WTC11 (cell line): Measurements from ENCODE around the gene WDR1. TPM values are rescaled to one million over a fixed set of nuclear protein-coding genes. Genes with fewer than 3 reads are reported as not detected.
A peak's percentile ranks its signal among the peaks of the same experiment; 100 is the strongest.

Source experiments
- ATAC-seq: fragments of 200-7000 bp; cut with Tn5 transposase; 2 replicates; pipeline ENCODE4 v1.10.0; 2021; ENCODE audit warnings: mild to moderate bottlenecking, moderate library complexity
- CTCF ChIA-PET: fragments of 300-600 bp; sonication (Branson Sonifier 250); formaldehyde crosslinking; loops from one replicate; lab custom pipeline; 2021; ENCODE audit warnings: antibody characterized with exemption; lab: Charles Lee
- POLR2A ChIA-PET: fragments of 350-600 bp; sonication (Branson Sonifier 250); formaldehyde crosslinking; loops from one replicate; lab custom pipeline; 2021; ENCODE audit warnings: antibody characterized with exemption; lab: Charles Lee
- DNase-seq: peaks from one replicate; pipeline ENCODE4 v3.0.0; 2021; ENCODE audit warnings: low spot score
- H3K27ac Mint-ChIP-seq: 2 replicates; pipeline ENCODE4 v1.8.0; 2021; ENCODE audit warnings: mixed read lengths
- H3K27me3 Mint-ChIP-seq: 2 replicates; pipeline ENCODE4 v1.8.0; 2021; ENCODE audit warnings: low read depth, mild to moderate bottlenecking, moderate library complexity, mixed read lengths
- H3K36me3 Mint-ChIP-seq: 2 replicates; pipeline ENCODE4 v1.8.0; 2021; ENCODE audit warnings: mixed read lengths
- H3K4me1 Mint-ChIP-seq: 2 replicates; pipeline ENCODE4 v1.8.0; 2022; ENCODE audit warnings: mixed read lengths
- H3K4me3 Mint-ChIP-seq: 2 replicates; pipeline ENCODE4 v1.8.0; 2021; ENCODE audit warnings: mild to moderate bottlenecking, moderate library complexity, mixed read lengths
- H3K9me3 Mint-ChIP-seq: 2 replicates; pipeline ENCODE4 v1.8.0; 2021; ENCODE audit warnings: mixed read lengths
- ATF1 ChIP-seq: sonication (generic); formaldehyde crosslinking; IDR thresholded peaks from 2 replicates; pipeline ENCODE4 v1.8.1; 2023; ENCODE audit warnings: mild to moderate bottlenecking, moderate library complexity, missing genetic modification reagents
- CDX4 ChIP-seq: fragments of 250-450 bp; sonication (Bioruptor Pico); IDR thresholded peaks from 2 replicates; pipeline ENCODE4 v1.9.0; 2021; ENCODE audit warnings: moderate library complexity, mild to moderate bottlenecking, inconsistent platforms, borderline replicate concordance
- E2F4 ChIP-seq: sonication (generic); formaldehyde crosslinking; IDR thresholded peaks from 2 replicates; pipeline ENCODE4 v1.8.1; 2022; ENCODE audit warnings: low read depth, mild to moderate bottlenecking, moderate library complexity, missing genetic modification reagents, borderline replicate concordance
- GRHL2 ChIP-seq: fragments of 250-450 bp; sonication (Bioruptor Pico); IDR thresholded peaks from 2 replicates; pipeline ENCODE4 v1.8.0; 2022; ENCODE audit warnings: mild to moderate bottlenecking, moderate library complexity; ENCODE audit not compliant: insufficient replicate concordance, severe bottlenecking
- JAZF1 ChIP-seq: fragments of 250-450 bp; sonication (Bioruptor Pico); IDR thresholded peaks from 2 replicates; pipeline ENCODE4 v1.9.0; 2021; ENCODE audit warnings: moderate library complexity, mild to moderate bottlenecking, inconsistent platforms
- MYBL2 ChIP-seq: sonication (generic); formaldehyde crosslinking; IDR thresholded peaks from 2 replicates; pipeline ENCODE4 v1.8.1; 2023; ENCODE audit warnings: mild to moderate bottlenecking, moderate library complexity, missing genetic modification reagents
- NR1H2 ChIP-seq: sonication (generic); formaldehyde crosslinking; IDR thresholded peaks from 2 replicates; pipeline ENCODE4 v1.9.0; 2021; ENCODE audit warnings: mild to moderate bottlenecking, moderate library complexity, missing genetic modification reagents
- RELA ChIP-seq: sonication (generic); formaldehyde crosslinking; IDR thresholded peaks from 2 replicates; pipeline ENCODE4 v1.8.1; 2022; ENCODE audit warnings: missing genetic modification reagents, mild to moderate bottlenecking, borderline replicate concordance
- USF1 ChIP-seq: sonication (generic); formaldehyde crosslinking; IDR thresholded peaks from 2 replicates; pipeline ENCODE4 v1.8.0; 2022; ENCODE audit warnings: mild to moderate bottlenecking, missing genetic modification reagents
- ZNF121 ChIP-seq: sonication (generic); formaldehyde crosslinking; IDR thresholded peaks from 2 replicates; pipeline ENCODE4 v1.8.0; 2023; ENCODE audit warnings: missing genetic modification reagents
- ZNF263 ChIP-seq: sonication (generic); formaldehyde crosslinking; IDR thresholded peaks from 2 replicates; pipeline ENCODE4 v1.8.1; 2022; ENCODE audit warnings: low read depth, mild to moderate bottlenecking, moderate library complexity, missing genetic modification reagents
- ZNF423 ChIP-seq: fragments of 250-450 bp; sonication (Bioruptor Pico); IDR thresholded peaks from 2 replicates; pipeline ENCODE4 v2.1.2; 2022; ENCODE audit warnings: mild to moderate bottlenecking, moderate library complexity
- ZNF425 ChIP-seq: fragments of 250-450 bp; sonication (Bioruptor Pico); conservative IDR thresholded peaks from 2 replicates; pipeline ENCODE4 v1.9.0; 2021; ENCODE audit warnings: mild to moderate bottlenecking
- total RNA-seq: library from RNA; stranded (reverse); gene quantifications from 3 replicates; pipeline ENCODE4 v1.2.3, GENCODE V29; 2021
- TF ChIP-seq, protein P1 (sequence below): sonication (generic); formaldehyde crosslinking; IDR thresholded peaks from 2 replicates; pipeline ENCODE4 v1.8.0; 2023; ENCODE audit warnings: missing genetic modification reagents, mild to moderate bottlenecking, borderline replicate concordance
- TF ChIP-seq, protein P2 (sequence below): sonication (generic); formaldehyde crosslinking; IDR thresholded peaks from 2 replicates; pipeline ENCODE4 v1.8.1; 2022; ENCODE audit warnings: mild to moderate bottlenecking, moderate library complexity, missing genetic modification reagents
- TF ChIP-seq, protein P3 (sequence below): fragments of 250-450 bp; sonication (Bioruptor Pico); IDR thresholded peaks from 2 replicates; pipeline ENCODE4 v1.8.0; 2021; ENCODE audit warnings: mild to moderate bottlenecking
- TF ChIP-seq, protein P4 (sequence below): sonication (generic); formaldehyde crosslinking; IDR thresholded peaks from 2 replicates; pipeline ENCODE4 v1.8.0; 2023; ENCODE audit warnings: missing genetic modification reagents
- TF ChIP-seq, protein P5 (sequence below): fragments of 250-450 bp; sonication (Bioruptor Pico); IDR thresholded peaks from 2 replicates; pipeline ENCODE4 v1.9.0; 2021; ENCODE audit warnings: mild to moderate bottlenecking

Gene WDR1
- total RNA-seq, 1 experiment from 2014 or later, result 288 TPM

- TF ChIP-seq, protein P1, sequence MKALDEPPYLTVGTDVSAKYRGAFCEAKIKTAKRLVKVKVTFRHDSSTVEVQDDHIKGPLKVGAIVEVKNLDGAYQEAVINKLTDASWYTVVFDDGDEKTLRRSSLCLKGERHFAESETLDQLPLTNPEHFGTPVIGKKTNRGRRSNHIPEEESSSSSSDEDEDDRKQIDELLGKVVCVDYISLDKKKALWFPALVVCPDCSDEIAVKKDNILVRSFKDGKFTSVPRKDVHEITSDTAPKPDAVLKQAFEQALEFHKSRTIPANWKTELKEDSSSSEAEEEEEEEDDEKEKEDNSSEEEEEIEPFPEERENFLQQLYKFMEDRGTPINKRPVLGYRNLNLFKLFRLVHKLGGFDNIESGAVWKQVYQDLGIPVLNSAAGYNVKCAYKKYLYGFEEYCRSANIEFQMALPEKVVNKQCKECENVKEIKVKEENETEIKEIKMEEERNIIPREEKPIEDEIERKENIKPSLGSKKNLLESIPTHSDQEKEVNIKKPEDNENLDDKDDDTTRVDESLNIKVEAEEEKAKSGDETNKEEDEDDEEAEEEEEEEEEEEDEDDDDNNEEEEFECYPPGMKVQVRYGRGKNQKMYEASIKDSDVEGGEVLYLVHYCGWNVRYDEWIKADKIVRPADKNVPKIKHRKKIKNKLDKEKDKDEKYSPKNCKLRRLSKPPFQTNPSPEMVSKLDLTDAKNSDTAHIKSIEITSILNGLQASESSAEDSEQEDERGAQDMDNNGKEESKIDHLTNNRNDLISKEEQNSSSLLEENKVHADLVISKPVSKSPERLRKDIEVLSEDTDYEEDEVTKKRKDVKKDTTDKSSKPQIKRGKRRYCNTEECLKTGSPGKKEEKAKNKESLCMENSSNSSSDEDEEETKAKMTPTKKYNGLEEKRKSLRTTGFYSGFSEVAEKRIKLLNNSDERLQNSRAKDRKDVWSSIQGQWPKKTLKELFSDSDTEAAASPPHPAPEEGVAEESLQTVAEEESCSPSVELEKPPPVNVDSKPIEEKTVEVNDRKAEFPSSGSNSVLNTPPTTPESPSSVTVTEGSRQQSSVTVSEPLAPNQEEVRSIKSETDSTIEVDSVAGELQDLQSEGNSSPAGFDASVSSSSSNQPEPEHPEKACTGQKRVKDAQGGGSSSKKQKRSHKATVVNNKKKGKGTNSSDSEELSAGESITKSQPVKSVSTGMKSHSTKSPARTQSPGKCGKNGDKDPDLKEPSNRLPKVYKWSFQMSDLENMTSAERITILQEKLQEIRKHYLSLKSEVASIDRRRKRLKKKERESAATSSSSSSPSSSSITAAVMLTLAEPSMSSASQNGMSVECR (CRISPR knock-in tag), result no peak
- TF ChIP-seq GRHL2 (CRISPR knock-in tag) (no peak), JAZF1 (CRISPR knock-in tag) (no peak), ATF1 (CRISPR knock-in tag) (no peak), MYBL2 (CRISPR knock-in tag) (no peak), NR1H2 (no peak), ZNF263 (CRISPR knock-in tag) (no peak), ZNF121 (no peak)
- TF ChIP-seq, protein P2, sequence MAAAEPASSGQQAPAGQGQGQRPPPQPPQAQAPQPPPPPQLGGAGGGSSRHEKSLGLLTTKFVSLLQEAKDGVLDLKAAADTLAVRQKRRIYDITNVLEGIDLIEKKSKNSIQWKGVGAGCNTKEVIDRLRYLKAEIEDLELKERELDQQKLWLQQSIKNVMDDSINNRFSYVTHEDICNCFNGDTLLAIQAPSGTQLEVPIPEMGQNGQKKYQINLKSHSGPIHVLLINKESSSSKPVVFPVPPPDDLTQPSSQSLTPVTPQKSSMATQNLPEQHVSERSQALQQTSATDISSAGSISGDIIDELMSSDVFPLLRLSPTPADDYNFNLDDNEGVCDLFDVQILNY, result no peak
- TF ChIP-seq, protein P3, sequence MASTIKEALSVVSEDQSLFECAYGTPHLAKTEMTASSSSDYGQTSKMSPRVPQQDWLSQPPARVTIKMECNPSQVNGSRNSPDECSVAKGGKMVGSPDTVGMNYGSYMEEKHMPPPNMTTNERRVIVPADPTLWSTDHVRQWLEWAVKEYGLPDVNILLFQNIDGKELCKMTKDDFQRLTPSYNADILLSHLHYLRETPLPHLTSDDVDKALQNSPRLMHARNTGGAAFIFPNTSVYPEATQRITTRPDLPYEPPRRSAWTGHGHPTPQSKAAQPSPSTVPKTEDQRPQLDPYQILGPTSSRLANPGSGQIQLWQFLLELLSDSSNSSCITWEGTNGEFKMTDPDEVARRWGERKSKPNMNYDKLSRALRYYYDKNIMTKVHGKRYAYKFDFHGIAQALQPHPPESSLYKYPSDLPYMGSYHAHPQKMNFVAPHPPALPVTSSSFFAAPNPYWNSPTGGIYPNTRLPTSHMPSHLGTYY, result no peak
Observed at GRCh38 chr4:10114147-10114546, 2.5 kb downstream of the WDR1 start (continued).

GRCh38 chr4:10113362-10114047 lies 3.1 kb downstream of the WDR1 start:
- DNase-seq (no peak), ATAC-seq (no peak)
- POLR2A ChIA-PET, result interaction anchor here (0.6 to 1.1 kb wide), 3 partner anchors 10 to 572 kb away, joined by 3 to 5 read pairs (median 3); no protein-coding TSS in a partner anchor
- CTCF ChIA-PET, result no interaction called here
- Mint-ChIP-seq H3K27ac (peak overlapping the region; percentile 69), H3K4me3 (peak overlapping the region; percentile 17), H3K4me1 (peaks cover 78% of the 10 kb centered on the region), H3K36me3 (peaks cover 71% of the 10 kb centered on the region), H3K27me3 (no peaks in the 10 kb centered on the region)
- no peak for TF ChIP-seq USF1 (CRISPR knock-in tag)
- TF ChIP-seq ZNF423 (CRISPR knock-in tag), result no peak
- TF ChIP-seq E2F4 (CRISPR knock-in tag), result no peak
- no peak for TF ChIP-seq CDX4 (CRISPR knock-in tag)
- TF ChIP-seq, protein P4, sequence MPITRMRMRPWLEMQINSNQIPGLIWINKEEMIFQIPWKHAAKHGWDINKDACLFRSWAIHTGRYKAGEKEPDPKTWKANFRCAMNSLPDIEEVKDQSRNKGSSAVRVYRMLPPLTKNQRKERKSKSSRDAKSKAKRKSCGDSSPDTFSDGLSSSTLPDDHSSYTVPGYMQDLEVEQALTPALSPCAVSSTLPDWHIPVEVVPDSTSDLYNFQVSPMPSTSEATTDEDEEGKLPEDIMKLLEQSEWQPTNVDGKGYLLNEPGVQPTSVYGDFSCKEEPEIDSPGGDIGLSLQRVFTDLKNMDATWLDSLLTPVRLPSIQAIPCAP (CRISPR knock-in tag), result no peak
- TF ChIP-seq RELA (CRISPR knock-in tag), result no peak
- TF ChIP-seq ZNF425 (CRISPR knock-in tag), result no peak
- no peak for TF ChIP-seq JAZF1 (CRISPR knock-in tag)
- TF ChIP-seq, protein P5, sequence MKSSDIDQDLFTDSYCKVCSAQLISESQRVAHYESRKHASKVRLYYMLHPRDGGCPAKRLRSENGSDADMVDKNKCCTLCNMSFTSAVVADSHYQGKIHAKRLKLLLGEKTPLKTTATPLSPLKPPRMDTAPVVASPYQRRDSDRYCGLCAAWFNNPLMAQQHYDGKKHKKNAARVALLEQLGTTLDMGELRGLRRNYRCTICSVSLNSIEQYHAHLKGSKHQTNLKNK (CRISPR knock-in tag), result no peak
- TF ChIP-seq, all 79 proteins: peak for 0
- H3K9me3 Mint-ChIP-seq, result no peaks in the 10 kb centered on the region
